Caco-2 (cell line): Measurements from ENCODE around the gene DSCAML1. TPM values are rescaled to one million over a fixed set of nuclear protein-coding genes. Genes with fewer than 3 reads are reported as not detected.

Source experiments
- BruUV-seq: library from RNA; stranded (reverse); fragments of 400-500 nt; replicated peaks from 2 replicates; lab custom pipeline; 2021; lab: Mats Ljungman, UMichigan
- CTCF ChIA-PET: fragments of 300-600 bp; sonication (Branson Sonifier 250); formaldehyde crosslinking; loops from one replicate; lab custom pipeline; 2022; ENCODE audit warnings: antibody characterized with exemption; lab: Charles Lee
- POLR2A ChIA-PET: fragments of 300-600 bp; sonication (Branson Sonifier 250); formaldehyde crosslinking; loops from one replicate; lab custom pipeline; 2022; ENCODE audit warnings: antibody characterized with exemption; lab: Charles Lee
- DNase-seq, 2 experiments: peaks; one replicate each; pipeline versions ENCODE4 v3.0.0 to v3.0.0-alpha.2; 2020 to 2022
- H3K27me3 ChIP-seq: replicated peaks from 2 replicates; pipeline ENCODE4 v1.6.0; 2011; ENCODE audit warnings: low read length; ENCODE audit not compliant: control insufficient read depth, insufficient read depth
- H3K36me3 ChIP-seq: 2 replicates; pipeline ENCODE4 v1.5.1; 2011; ENCODE audit warnings: low read length; ENCODE audit not compliant: control insufficient read depth, insufficient read depth
- H3K4me1 ChIP-seq: fragments of 250-450 bp; sonication (Bioruptor Pico); 2 replicates; pipeline ENCODE4 v1.5.1; 2020; ENCODE audit warnings: mild to moderate bottlenecking
- H3K4me3 ChIP-seq: 2 replicates; pipeline ENCODE4 v1.5.1; 2011; ENCODE audit warnings: low read depth, mild to moderate bottlenecking, control low read depth, low read length
- H3K9me3 ChIP-seq: fragments of 250-450 bp; sonication (Bioruptor Pico); 2 replicates; pipeline ENCODE4 v1.5.1; 2020; ENCODE audit warnings: mild to moderate bottlenecking, moderate library complexity
- H3K27ac Mint-ChIP-seq: one replicate; pipeline ENCODE4 v1.8.0; 2022; ENCODE audit warnings: mixed read lengths; ENCODE audit not compliant: unreplicated experiment
- H3K27me3 Mint-ChIP-seq: one replicate; pipeline ENCODE4 v1.8.0; 2022; ENCODE audit warnings: mixed read lengths; ENCODE audit not compliant: insufficient read depth, unreplicated experiment
- H3K36me3 Mint-ChIP-seq: one replicate; pipeline ENCODE4 v1.8.0; 2022; ENCODE audit warnings: mild to moderate bottlenecking, mixed read lengths; ENCODE audit not compliant: insufficient read depth, unreplicated experiment
- H3K4me1 Mint-ChIP-seq: one replicate; pipeline ENCODE4 v1.8.0; 2022; ENCODE audit warnings: low read depth, mixed read lengths; ENCODE audit not compliant: unreplicated experiment
- H3K4me3 Mint-ChIP-seq: one replicate; pipeline ENCODE4 v1.8.0; 2022; ENCODE audit warnings: mild to moderate bottlenecking, moderate library complexity, mixed read lengths; ENCODE audit not compliant: unreplicated experiment
- H3K9me3 Mint-ChIP-seq: one replicate; pipeline ENCODE4 v1.8.0; 2022; ENCODE audit warnings: mixed read lengths; ENCODE audit not compliant: unreplicated experiment
- intact Hi-C: fragments of 100-400 bp; cut with micrococcal nuclease; formaldehyde crosslinking; loops from one replicate; pipeline ENCODE4 v1.10.0; 2022; ENCODE audit not compliant: unreplicated experiment
- total RNA-seq: library from RNA; stranded (reverse); gene quantifications from 2 replicates; pipeline ENCODE4 v1.2.3, GENCODE V29; 2022
- TF ChIP-seq, protein P1 (sequence below), 2 experiments: fragments of 200-600 bp in 1 of 2; IDR thresholded peaks; 1 replicate in 1 of 2; 2 replicates in 1 of 2; pipeline versions ENCODE4 v1.5.1 to v1.8.0; 2011 to 2022; ENCODE audit warnings: antibody characterized with exemption in 1 of 2, control low read depth in 1 of 2, inconsistent platforms in 1 of 2, low read depth in 1 of 2, low read length in 1 of 2, mild to moderate bottlenecking in 1 of 2, moderate library complexity in 1 of 2; ENCODE audit not compliant: insufficient read depth in 1 of 2, severe bottlenecking in 1 of 2, unreplicated experiment in 1 of 2

The DSCAML1 gene
- total RNA-seq, 1 experiment from 2014 or later, result not detected

DNA sequence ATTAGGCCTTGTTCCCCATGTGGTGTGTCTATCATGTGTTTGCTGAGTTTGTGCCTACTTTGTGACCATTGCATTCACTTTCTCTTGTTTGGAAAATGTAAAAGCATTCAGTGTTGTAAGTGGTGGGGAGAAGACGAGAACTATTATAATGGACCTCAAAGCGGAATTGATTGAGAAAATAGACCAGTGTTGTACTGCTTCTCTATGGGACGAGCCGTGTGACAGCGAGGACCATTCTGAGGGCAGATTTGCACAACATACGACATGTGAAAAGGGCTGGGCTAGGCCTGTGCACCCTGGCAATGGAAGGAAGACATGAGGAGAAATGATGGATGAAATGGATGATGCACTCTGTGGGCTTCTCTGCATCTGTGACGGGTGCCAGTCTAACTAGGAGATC, 233.5 kb downstream of the DSCAML1 start:
- ChIA-PET POLR2A (no interaction called here), CTCF (interaction anchor here (1.2 kb wide), 1 partner anchor 137 kb away, joined by 3 read pairs; no protein-coding TSS in a partner anchor)
- intact Hi-C loops, result no loop called here
- Histone ChIP-seq H3K4me1 (no peaks in the 10 kb centered on the region), H3K27me3 (no peaks in the 10 kb centered on the region; the same call in 1 of the 2 replicates), H3K4me3 (no peak overlapping the region), H3K36me3 (no peaks in the 10 kb centered on the region), H3K9me3 (no peaks in the 10 kb centered on the region)
- Mint-ChIP-seq H3K4me3 (no peak overlapping the region), H3K36me3 (no peaks in the 10 kb centered on the region), H3K4me1 (no peaks in the 10 kb centered on the region), H3K9me3 (no peaks in the 10 kb centered on the region), H3K27ac (no peak overlapping the region), H3K27me3 (peaks cover 28% of the 10 kb centered on the region)
- no peak for DNase-seq
- BruUV-seq, result no TSS peak
- TF ChIP-seq, protein P1, sequence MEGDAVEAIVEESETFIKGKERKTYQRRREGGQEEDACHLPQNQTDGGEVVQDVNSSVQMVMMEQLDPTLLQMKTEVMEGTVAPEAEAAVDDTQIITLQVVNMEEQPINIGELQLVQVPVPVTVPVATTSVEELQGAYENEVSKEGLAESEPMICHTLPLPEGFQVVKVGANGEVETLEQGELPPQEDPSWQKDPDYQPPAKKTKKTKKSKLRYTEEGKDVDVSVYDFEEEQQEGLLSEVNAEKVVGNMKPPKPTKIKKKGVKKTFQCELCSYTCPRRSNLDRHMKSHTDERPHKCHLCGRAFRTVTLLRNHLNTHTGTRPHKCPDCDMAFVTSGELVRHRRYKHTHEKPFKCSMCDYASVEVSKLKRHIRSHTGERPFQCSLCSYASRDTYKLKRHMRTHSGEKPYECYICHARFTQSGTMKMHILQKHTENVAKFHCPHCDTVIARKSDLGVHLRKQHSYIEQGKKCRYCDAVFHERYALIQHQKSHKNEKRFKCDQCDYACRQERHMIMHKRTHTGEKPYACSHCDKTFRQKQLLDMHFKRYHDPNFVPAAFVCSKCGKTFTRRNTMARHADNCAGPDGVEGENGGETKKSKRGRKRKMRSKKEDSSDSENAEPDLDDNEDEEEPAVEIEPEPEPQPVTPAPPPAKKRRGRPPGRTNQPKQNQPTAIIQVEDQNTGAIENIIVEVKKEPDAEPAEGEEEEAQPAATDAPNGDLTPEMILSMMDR (IDR thresholded peaks at IDR 0.05; ENCODE audit: insufficient read depth in 1 of 2, low read depth in 1 of 2, low read length in 1 of 2, severe bottlenecking in 1 of 2, unreplicated experiment in 1 of 2), result no peak

DNA sequence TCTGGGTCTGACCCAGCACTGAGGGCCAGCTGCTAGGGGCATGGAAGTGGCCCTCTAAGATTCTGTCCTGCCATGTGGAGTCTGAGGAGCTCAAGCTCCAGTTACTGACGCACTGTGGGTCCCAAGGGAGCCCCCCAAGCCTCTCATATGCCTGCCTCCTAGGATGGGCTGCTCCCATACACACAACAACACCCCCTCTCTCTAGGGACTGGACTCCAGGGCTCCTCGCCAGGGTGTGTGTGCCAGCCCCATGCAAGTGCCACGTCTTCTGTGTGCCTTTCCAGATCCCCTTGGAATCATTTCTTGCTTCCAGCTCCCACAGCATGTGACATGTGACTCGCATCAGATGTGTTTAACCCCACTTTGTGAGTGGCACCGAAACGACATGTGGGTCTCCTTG, 234.9 kb downstream of the DSCAML1 start:
- no peak overlapping the region for H3K27ac Mint-ChIP-seq
- TF ChIP-seq, protein P1 (IDR thresholded peaks at IDR 0.05; ENCODE audit: insufficient read depth in 1 of 2, low read depth in 1 of 2, low read length in 1 of 2, severe bottlenecking in 1 of 2, unreplicated experiment in 1 of 2), result no peak
- CTCF ChIA-PET, result interaction anchor here (0.6 kb wide), 1 partner anchor 31 kb away, joined by 5 read pairs; no protein-coding TSS in a partner anchor

DNA sequence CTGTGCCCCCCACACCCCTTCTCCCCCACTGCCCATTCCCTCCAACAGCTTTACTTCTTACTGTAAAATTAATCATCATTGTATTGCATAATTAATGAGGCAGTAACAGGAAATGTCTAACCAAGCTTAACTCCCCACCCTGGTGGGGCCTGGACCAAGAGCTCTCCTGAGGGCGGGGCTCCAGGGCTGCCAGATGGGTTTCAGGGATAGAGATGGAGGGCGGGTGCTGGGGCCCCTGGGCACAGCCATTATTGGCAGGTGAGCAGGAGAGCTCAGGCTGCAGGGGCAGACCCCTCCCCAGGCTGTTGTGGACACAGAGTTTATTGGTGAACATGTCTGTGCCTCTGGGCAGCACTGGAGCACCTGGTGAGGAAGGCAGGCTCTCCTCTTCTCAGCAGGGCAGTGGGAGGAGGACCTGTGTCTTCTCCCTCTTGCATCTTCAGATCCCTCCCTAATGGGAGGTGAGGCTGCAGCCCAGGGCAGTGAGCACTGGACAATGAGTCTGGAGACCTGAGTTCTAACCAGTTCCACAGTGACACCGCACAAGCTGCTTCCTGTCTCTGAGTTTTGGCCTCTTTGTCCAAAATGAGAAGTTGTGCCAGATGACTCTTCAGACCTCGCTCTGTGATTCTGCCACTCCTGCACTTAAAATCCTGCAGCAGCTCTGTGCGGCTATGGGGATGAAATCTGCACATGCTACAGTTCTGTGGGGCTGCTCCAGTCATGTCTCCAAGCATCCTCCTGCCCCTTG, 236.1 kb downstream of the DSCAML1 start:
- no peak overlapping the region for H3K4me3 Mint-ChIP-seq
- H3K4me3 ChIP-seq, result no peak overlapping the region
- no peak overlapping the region for H3K27ac Mint-ChIP-seq
- no peaks in the 10 kb centered on the region for H3K36me3 Mint-ChIP-seq
- no peaks in the 10 kb centered on the region for H3K36me3 ChIP-seq
- ChIA-PET POLR2A (no interaction called here), CTCF (interaction anchor here (1.5 to 1.7 kb wide), 2 partner anchors 117 to 135 kb away, joined by 4 to 5 read pairs; no protein-coding TSS in a partner anchor)
- TF ChIP-seq, protein P1 (IDR thresholded peaks at IDR 0.05; ENCODE audit: insufficient read depth in 1 of 2, low read depth in 1 of 2, low read length in 1 of 2, severe bottlenecking in 1 of 2, unreplicated experiment in 1 of 2), result no peak
- DNase-seq, result no peak
- intact Hi-C loops, result no loop called here
- H3K9me3 ChIP-seq, result no peaks in the 10 kb centered on the region
- peaks cover 2% of the 10 kb centered on the region; the same call in 1 of the 2 replicates for H3K27me3 ChIP-seq
- H3K9me3 Mint-ChIP-seq, result no peaks in the 10 kb centered on the region
- no peaks in the 10 kb centered on the region for H3K4me1 Mint-ChIP-seq
- H3K27me3 Mint-ChIP-seq, result peaks cover 46% of the 10 kb centered on the region
- no TSS peak for BruUV-seq
- no peaks in the 10 kb centered on the region for H3K4me1 ChIP-seq

More for the DNA sequence above, 234.9 kb downstream of the DSCAML1 start:
- Histone ChIP-seq H3K36me3 (no peaks in the 10 kb centered on the region), H3K4me1 (no peaks in the 10 kb centered on the region), H3K9me3 (no peaks in the 10 kb centered on the region), H3K27me3 (peaks cover 2% of the 10 kb centered on the region; the same call in 1 of the 2 replicates), H3K4me3 (no peak overlapping the region)
- Mint-ChIP-seq H3K4me1 (no peaks in the 10 kb centered on the region), H3K27me3 (peaks cover 38% of the 10 kb centered on the region), H3K36me3 (no peaks in the 10 kb centered on the region), H3K9me3 (no peaks in the 10 kb centered on the region), H3K4me3 (no peak overlapping the region)
- no TSS peak for BruUV-seq
- intact Hi-C loops, result no loop called here
- POLR2A ChIA-PET, result no interaction called here
- no peak for DNase-seq
